Caki2 (cell line): ENCODE results near the gene KRTAP5-3. TPM values are rescaled to one million over a fixed set of nuclear protein-coding genes. Genes with fewer than 3 reads are reported as not detected.
"Not testable (repeated sequence)": the region's sequence is repeated elsewhere in the genome, so short reads cannot be mapped to it uniquely, and the experiment has no call there.

Source experiments
- DNase-seq: peaks from one replicate; pipeline ENCODE4 v3.0.0-alpha.2; 2015; ENCODE audit warnings: low read depth
- in situ Hi-C: cut with HindIII; loops from 2 replicates; pipeline ENCODE4 v1.10.0; 2016; ENCODE audit warnings: low sequenced_read_pairs, low pct_unique_long_range_greater_than_20kb, mixed read lengths
- total RNA-seq: library from RNA; depleted of rRNA; stranded (reverse); fragments of >200 nt; shearing (Covaris generic); gene quantifications from 2 replicates; pipeline ENCODE4 v1.2.3, GENCODE V29; 2014; ENCODE audit warnings: low replicate concordance

The KRTAP5-3 gene
- total RNA-seq, 1 experiment from 2014 or later, result not detected

- in situ Hi-C loops, result loop anchor here (10.0 kb wide), 1 partner anchor 95 kb away; no protein-coding TSS in a partner anchor
- DNase-seq, result no peak
Measured at GRCh38 chr11:1629326-1630185, 21.3 kb upstream of the KRTAP5-3 start, which contains the start of gene KRTAP5-5. Gene KRTAP5-5, plus strand, starts transcription at chr11:1629775. Its CDS starts 66 bp downstream, at chr11:1629841.

GRCh38 chr11:1628506-1629325 lies 20.5 kb upstream of the KRTAP5-3 start:
- no peak for DNase-seq
- in situ Hi-C loops, result no loop called here

GRCh38 chr11:1625541-1625940 lies 17.3 kb upstream of the KRTAP5-3 start:
- in situ Hi-C loops, result no loop called here
- no peak for DNase-seq

GRCh38 chr11:1624621-1625020 lies 16.4 kb upstream of the KRTAP5-3 start:
- in situ Hi-C loops, result no loop called here
- DNase-seq, result no peak

- in situ Hi-C loops, result no loop called here
- no peak for DNase-seq
Measured at GRCh38 chr11:1623716-1624115, 15.5 kb upstream of the KRTAP5-3 start.

GRCh38 chr11:1622086-1622485 lies 13.8 kb upstream of the KRTAP5-3 start, which contains the start of gene KRTAP5-4:
Gene KRTAP5-4, minus strand, starts transcription at chr11:1622138. Its CDS starts 45 bp downstream, at chr11:1622093.
- DNase-seq, result no peak
- in situ Hi-C loops, result no loop called here

- in situ Hi-C loops, result no loop called here
- DNase-seq, result no peak
Measured at GRCh38 chr11:1619449-1619848, 11.2 kb upstream of the KRTAP5-3 start.

- in situ Hi-C loops, result no loop called here
- no peak for DNase-seq
Measured at GRCh38 chr11:1618231-1618630, 10.0 kb upstream of the KRTAP5-3 start.

- DNase-seq, in situ Hi-C loops: not testable (repeated sequence)
Measured at GRCh38 chr11:1607901-1608300, 362 bp downstream of the KRTAP5-3 start.

GRCh38 chr11:1607156-1607845 lies 962 bp downstream of the KRTAP5-3 start:
- DNase-seq, in situ Hi-C loops: not testable (repeated sequence)

- in situ Hi-C loops, DNase-seq: not testable (repeated sequence)
Measured at GRCh38 chr11:1605923-1606322, 2.3 kb downstream of the KRTAP5-3 start.

- no peak for DNase-seq
- in situ Hi-C loops, result no loop called here
Measured at GRCh38 chr11:1604711-1605110, 3.6 kb downstream of the KRTAP5-3 start.

- no peak for DNase-seq
- in situ Hi-C loops, result no loop called here
Measured at GRCh38 chr11:1604181-1604580, 4.1 kb downstream of the KRTAP5-3 start.

- DNase-seq, result no peak
- in situ Hi-C loops, result no loop called here
Measured at GRCh38 chr11:1603629-1604028, 4.6 kb downstream of the KRTAP5-3 start.

GRCh38 chr11:1601663-1602062 lies 6.6 kb downstream of the KRTAP5-3 start:
- DNase-seq, in situ Hi-C loops: not testable (repeated sequence)

- in situ Hi-C loops, result no loop called here
- DNase-seq, result no peak
Measured at GRCh38 chr11:1600626-1601025, 7.6 kb downstream of the KRTAP5-3 start.

GRCh38 chr11:1598816-1599215 lies 9.4 kb downstream of the KRTAP5-3 start:
- no peak for DNase-seq
- in situ Hi-C loops, result no loop called here

- in situ Hi-C loops, DNase-seq: not testable (repeated sequence)
Measured at GRCh38 chr11:1598406-1598805, 9.9 kb downstream of the KRTAP5-3 start.
